Measurements from ENCODE around the gene OPRL1. TPM values are rescaled to one million over a fixed set of nuclear protein-coding genes. Genes with fewer than 3 reads are reported as not detected.

OPRL1 gene
- total RNA-seq, 1 donor = 0.72 TPM

DNA sequence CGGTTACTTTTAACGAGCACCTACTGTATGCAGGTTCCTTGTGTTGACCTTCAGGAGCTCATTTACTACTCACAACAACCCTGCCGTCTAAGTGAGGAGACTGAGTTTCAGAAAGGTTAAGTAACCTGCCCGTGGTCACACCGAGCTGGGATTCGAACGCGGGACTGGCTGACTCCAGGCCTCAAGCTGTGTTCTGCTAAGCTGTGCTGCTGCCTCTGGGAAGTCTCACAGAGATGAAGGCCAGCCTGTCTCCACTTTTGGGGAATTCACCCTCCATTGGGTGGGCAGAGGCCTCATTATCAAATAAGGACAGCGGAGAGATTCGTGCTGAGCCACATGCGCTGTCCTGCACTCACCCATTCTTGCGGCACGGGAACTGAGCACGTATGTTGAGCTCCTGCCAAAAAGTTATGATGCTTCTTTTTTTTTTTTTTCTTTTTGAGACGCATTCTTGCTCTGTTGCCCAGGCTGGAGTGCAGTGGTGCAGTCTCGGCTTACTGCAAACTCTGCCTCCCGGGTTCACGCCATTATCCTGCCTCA is 58.5 kb downstream of the OPRL1 start:
- no peak for DNase-seq (ENCODE audit: insufficient read length, low spot score, missing footprints)
- H3K9me3 ChIP-seq (ENCODE audit: low read depth, low read length) = no peaks in the 10 kb centered on the region

DNA sequence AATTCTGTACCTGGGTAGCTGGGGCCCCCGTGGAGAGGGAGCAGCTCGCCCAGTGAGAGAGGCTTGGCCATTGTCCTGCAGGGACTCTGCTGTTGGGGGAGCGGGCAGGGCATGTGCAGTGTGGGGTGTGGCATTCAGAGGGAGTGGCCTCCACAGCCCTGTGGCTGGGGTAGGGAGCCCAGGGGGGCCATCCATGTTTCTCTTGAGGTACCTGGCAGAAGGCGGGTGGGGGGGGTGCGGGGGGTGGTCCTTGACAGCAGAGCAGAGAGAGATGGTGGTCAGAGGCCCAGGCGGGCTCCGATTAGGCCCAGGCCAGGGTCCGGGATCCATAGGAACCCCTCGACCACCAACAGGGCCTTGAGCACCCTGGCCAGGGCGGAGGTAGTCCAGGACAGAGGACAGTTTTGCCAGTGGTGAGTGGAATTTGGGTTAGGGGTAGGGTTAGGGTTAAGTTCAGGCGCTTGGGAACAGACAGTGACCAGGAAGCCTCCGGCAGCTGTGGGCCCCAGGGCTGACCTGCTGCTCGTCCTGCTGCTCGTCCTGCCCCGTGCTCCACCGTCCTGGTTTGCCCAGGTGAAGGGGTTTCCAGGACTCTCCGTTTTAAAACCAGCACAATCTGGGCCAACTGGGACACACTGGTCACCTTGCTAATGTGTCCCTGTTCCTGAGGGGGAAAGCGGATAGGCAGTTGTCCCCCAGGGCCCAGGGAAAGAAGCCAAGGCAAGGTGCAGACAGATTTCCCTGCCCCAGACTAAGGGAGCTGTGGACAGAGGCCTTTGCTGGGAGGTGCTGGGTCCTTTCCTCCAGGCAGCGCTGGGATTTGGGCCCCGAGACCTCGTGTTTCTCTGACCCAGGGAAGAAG is 59.5 kb downstream of the OPRL1 start:
- Histone ChIP-seq H3K36me3 (ENCODE audit: insufficient read depth, low read length) (no peaks in the 10 kb centered on the region), H4K20me1 (ENCODE audit: insufficient read depth, low read length) (no peaks in the 10 kb centered on the region), H3K4me2 (ENCODE audit: insufficient read depth, low read length) (no peak overlapping the region), H3K27me3 (ENCODE audit: insufficient read depth, low read length) (peaks cover 6% of the 10 kb centered on the region), H2AFZ (ENCODE audit: low read length) (no peak overlapping the region), H3K27ac (ENCODE audit: low read depth, low read length) (no peak overlapping the region), H3K4me1 (ENCODE audit: insufficient read depth, low read length) (no peaks in the 10 kb centered on the region), H3K79me2 (ENCODE audit: insufficient read depth, low read length) (no peaks in the 10 kb centered on the region), H3K4me3 (ENCODE audit: insufficient read depth, low read length) (no peak overlapping the region), H3K9me3 (ENCODE audit: low read depth, low read length) (no peaks in the 10 kb centered on the region)
- TF ChIP-seq, protein P1, sequence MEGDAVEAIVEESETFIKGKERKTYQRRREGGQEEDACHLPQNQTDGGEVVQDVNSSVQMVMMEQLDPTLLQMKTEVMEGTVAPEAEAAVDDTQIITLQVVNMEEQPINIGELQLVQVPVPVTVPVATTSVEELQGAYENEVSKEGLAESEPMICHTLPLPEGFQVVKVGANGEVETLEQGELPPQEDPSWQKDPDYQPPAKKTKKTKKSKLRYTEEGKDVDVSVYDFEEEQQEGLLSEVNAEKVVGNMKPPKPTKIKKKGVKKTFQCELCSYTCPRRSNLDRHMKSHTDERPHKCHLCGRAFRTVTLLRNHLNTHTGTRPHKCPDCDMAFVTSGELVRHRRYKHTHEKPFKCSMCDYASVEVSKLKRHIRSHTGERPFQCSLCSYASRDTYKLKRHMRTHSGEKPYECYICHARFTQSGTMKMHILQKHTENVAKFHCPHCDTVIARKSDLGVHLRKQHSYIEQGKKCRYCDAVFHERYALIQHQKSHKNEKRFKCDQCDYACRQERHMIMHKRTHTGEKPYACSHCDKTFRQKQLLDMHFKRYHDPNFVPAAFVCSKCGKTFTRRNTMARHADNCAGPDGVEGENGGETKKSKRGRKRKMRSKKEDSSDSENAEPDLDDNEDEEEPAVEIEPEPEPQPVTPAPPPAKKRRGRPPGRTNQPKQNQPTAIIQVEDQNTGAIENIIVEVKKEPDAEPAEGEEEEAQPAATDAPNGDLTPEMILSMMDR (IDR thresholded peaks at IDR 0.05; ENCODE audit: extremely low read depth, low read depth, low read length) = no peak
- no peak for DNase-seq (ENCODE audit: insufficient read length, low spot score, missing footprints)

More for the DNA sequence above, 58.5 kb downstream of the OPRL1 start:
- no peaks in the 10 kb centered on the region for H3K79me2 ChIP-seq (ENCODE audit: insufficient read depth, low read length)
- no peak overlapping the region for H3K4me3 ChIP-seq (ENCODE audit: insufficient read depth, low read length)
- TF ChIP-seq, protein P1 (IDR thresholded peaks at IDR 0.05; ENCODE audit: extremely low read depth, low read depth, low read length) = no peak
- H3K27ac ChIP-seq (ENCODE audit: low read depth, low read length) = no peak overlapping the region
- H4K20me1 ChIP-seq (ENCODE audit: insufficient read depth, low read length) = no peaks in the 10 kb centered on the region
- H3K4me2 ChIP-seq (ENCODE audit: insufficient read depth, low read length) = no peak overlapping the region
- no peak overlapping the region for H2AFZ ChIP-seq (ENCODE audit: low read length)
- H3K4me1 ChIP-seq (ENCODE audit: insufficient read depth, low read length) = no peaks in the 10 kb centered on the region
- H3K36me3 ChIP-seq (ENCODE audit: insufficient read depth, low read length) = no peaks in the 10 kb centered on the region
- H3K27me3 ChIP-seq (ENCODE audit: insufficient read depth, low read length) = peaks cover 6% of the 10 kb centered on the region

DNA sequence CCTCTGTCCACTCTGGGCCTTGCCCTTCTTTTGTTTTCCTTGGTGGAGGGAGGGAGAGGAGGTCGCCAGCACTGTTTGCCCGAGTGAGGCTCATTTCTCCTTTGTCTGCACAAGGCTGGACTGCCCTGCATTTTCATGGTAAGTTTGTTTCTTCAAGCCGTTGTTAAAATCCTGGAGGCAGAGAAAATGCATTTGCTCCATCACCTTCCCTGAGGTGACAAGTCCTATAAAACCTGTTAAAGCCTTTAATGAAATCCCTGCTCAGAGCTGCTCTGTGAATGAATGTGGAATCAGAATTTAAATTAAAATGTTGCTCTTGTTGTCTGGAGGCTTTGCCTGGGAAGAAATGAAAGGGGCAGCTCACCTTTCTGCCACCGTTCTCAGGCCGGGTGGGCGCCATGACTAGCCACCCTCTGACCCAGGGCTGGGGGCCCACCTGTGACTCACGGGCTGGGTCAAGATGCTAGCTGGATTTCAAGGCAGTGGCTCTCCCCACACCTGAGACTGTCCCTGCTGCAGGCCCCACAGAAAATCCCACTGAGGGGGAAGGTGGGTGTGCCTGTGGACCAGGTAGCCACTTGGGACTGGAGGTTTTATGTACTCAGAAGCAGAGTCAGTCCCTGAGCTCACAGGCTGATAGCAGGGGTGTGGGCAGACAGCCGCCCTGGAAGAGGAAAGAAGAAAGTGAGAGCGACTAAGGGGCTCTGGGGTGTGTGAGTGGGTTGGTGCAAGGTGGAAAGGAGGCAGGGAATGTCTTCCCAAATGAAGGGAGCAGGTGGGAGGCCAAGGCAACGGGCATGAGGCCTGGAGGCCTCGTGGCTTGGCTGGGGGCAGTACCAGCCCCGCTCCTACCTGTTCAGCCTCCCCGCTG is 60.4 kb downstream of the OPRL1 start:
- peaks cover 4% of the 10 kb centered on the region for H3K9me3 ChIP-seq (ENCODE audit: low read depth, low read length)
- H4K20me1 ChIP-seq (ENCODE audit: insufficient read depth, low read length) = no peaks in the 10 kb centered on the region
- TF ChIP-seq, protein P1 (IDR thresholded peaks at IDR 0.05; ENCODE audit: extremely low read depth, low read depth, low read length) = no peak
- no peak overlapping the region for H2AFZ ChIP-seq (ENCODE audit: low read length)
- no peaks in the 10 kb centered on the region for H3K4me1 ChIP-seq (ENCODE audit: insufficient read depth, low read length)
- DNase-seq (ENCODE audit: insufficient read length, low spot score, missing footprints) = no peak
- no peaks in the 10 kb centered on the region for H3K36me3 ChIP-seq (ENCODE audit: insufficient read depth, low read length)
- no peaks in the 10 kb centered on the region for H3K79me2 ChIP-seq (ENCODE audit: insufficient read depth, low read length)
- peaks cover 6% of the 10 kb centered on the region for H3K27me3 ChIP-seq (ENCODE audit: insufficient read depth, low read length)
- H3K4me2 ChIP-seq (ENCODE audit: insufficient read depth, low read length) = no peak overlapping the region
- H3K27ac ChIP-seq (ENCODE audit: low read depth, low read length) = no peak overlapping the region
- H3K4me3 ChIP-seq (ENCODE audit: insufficient read depth, low read length) = no peak overlapping the region

Data from osteoblast (primary cell).